Heart left ventricle (tissue), 16 donors: ENCODE results near the gene ABCA6. TPM values are rescaled to one million over a fixed set of nuclear protein-coding genes. Genes with fewer than 3 reads are reported as not detected.
A peak's percentile ranks its signal among the peaks of the same experiment; 100 is the strongest.

Experiments used
- ATAC-seq, 4 donors: fragments of 200-7000 bp; cut with Tn5 transposase; one replicate each; pipeline ENCODE4 v1.9.1; 2020 to 2022; ENCODE audit warnings: moderate library complexity in 4 of 4, mild to moderate bottlenecking in 3 of 4, moderate number of reproducible peaks in 1 of 4
- DNase-seq, 5 donors: peaks; one replicate each; pipeline ENCODE4 v3.0.0-alpha.2; 2020
- H3K27ac ChIP-seq, 12 donors: fragments of 200-600 bp; sonication (generic) in 4 of 12; one replicate each; pipeline versions ENCODE4 v1.5.0 to v1.8.0; 2016 to 2022; ENCODE audit warnings: mild to moderate bottlenecking in 2 of 12
- H3K27me3 ChIP-seq, 9 donors: fragments of 200-600 bp; sonication (generic) in 2 of 9; one replicate each; pipeline versions ENCODE4 v1.5.1 to v1.8.0; 2016 to 2022; ENCODE audit warnings: mild to moderate bottlenecking in 3 of 9
- H3K36me3 ChIP-seq, 9 donors: fragments of 200-600 bp; sonication (generic) in 2 of 9; one replicate each; pipeline versions ENCODE4 v1.5.0 to v1.8.0; 2018 to 2022; ENCODE audit warnings: mild to moderate bottlenecking in 2 of 9
- H3K4me1 ChIP-seq, 12 donors: fragments of 200-600 bp; sonication (generic) in 4 of 12; one replicate each; pipeline versions ENCODE4 v1.5.0 to v1.8.0; 2016 to 2022; ENCODE audit warnings: mild to moderate bottlenecking in 3 of 12
- H3K4me3 ChIP-seq, 12 donors: fragments of 200-600 bp; sonication (generic) in 4 of 12; one replicate each; pipeline versions ENCODE4 v1.5.0 to v1.8.0; 2017 to 2022; ENCODE audit warnings: mild to moderate bottlenecking in 9 of 12, moderate library complexity in 4 of 12
- H3K9me3 ChIP-seq, 12 donors: fragments of 200-600 bp; sonication (generic) in 4 of 12; one replicate each; pipeline versions ENCODE4 v1.5.0 to v1.8.0; 2016 to 2022; ENCODE audit warnings: mild to moderate bottlenecking in 1 of 12
- POLR2A ChIP-seq, 2 donors: fragments of 450-650 bp; IDR thresholded peaks; one replicate each; pipeline ENCODE4 v1.6.1; 2017; ENCODE audit warnings: antibody characterized with exemption in 2 of 2, mild to moderate bottlenecking in 2 of 2, moderate library complexity in 2 of 2
- WGBS, 4 donors: extraction: QIAGEN DNeasy Blood & Tissue Kit in 2 of 4; methylation state at CpG; one replicate each; pipeline versions ENCODE4 v1.1.5 to v1.1.7; 2013 to 2018; 5-methylcytosine and 5-hydroxymethylcytosine counted together
- intact Hi-C, 10 donors: fragments of 100-400 bp; cut with DNase I; formaldehyde crosslinking; loops; one replicate each; pipeline versions ENCODE4 v1.11.1 to v1.14.2; 2022
- polyA plus RNA-seq, 2 donors: library from polyadenylated mRNA; stranded (reverse); fragments of 200-250 nt; gene quantifications; one replicate each; pipeline ENCODE4 v1.2.3, GENCODE V29; 2013
- total RNA-seq, 9 donors: library from RNA; depleted of rRNA in 2 of 9; stranded (reverse); fragments of >200 nt in 2 of 9; fragmentation: NEBNext Ultra II Directional in 3 of 9; extraction: Animal tissue kit (Norgen Biotek cat#: 25700) in 3 of 9; gene quantifications; one replicate each; pipeline versions ENCODE4 v1.1.0 to v1.2.4, GENCODE V29; 2016 to 2023
- TF ChIP-seq, protein P1 (sequence below), 12 donors: fragments of 200-600 bp; sonication (generic) in 4 of 12; IDR thresholded peaks; one replicate each; pipeline versions ENCODE4 v1.5.0 to v1.8.0; 2018 to 2022; ENCODE audit warnings: antibody characterized with exemption in 12 of 12, mild to moderate bottlenecking in 5 of 12
- donor health status: ischemic (EF 13 %, LVEDD 7.1; RV severe dilation, severe dysfunction).
- donor health status: healthy with polysubstance abuse.
- donor health status: DM: no; HTN: yes; CAD: no.
- donor health status: DM: no; HTN: no; CAD: no.
- donor health status: ischemic (EF 25% LVEDD 6.9; RV normal size, moderate dysfunction).
- donor health status: ischemic (EF 25% LVEDD 5.7; RV mildly dilated, moderate dysfunction).
- donor health status: healthy.
- donor health status: DM: yes; HTN: yes; CAD: no.
- donor health status: ischemic (EF 35%, LVEDD 5.7; RV mildly dilated, moderate dysfunction).
- donor health status: nonischemic (EF 11% LVEDD 7.7; RV severe dilation, severe dysfunction).
- donor health status: DM: yes; HTN: yes; CAD: no.
- donor health status: PGD.
- donor health status: ischemic (EF 29% LVEDD 5.4; RV normal size, mild dysfunction).
- donor health status: nonischemic (EF 23%, LVEDD 6.1; RV moderate dilation, normal function).

ABCA6 gene
- total and polyA plus RNA-seq, 11 donors: 5.7 to 30.1 (median 18.0) TPM

DNA sequence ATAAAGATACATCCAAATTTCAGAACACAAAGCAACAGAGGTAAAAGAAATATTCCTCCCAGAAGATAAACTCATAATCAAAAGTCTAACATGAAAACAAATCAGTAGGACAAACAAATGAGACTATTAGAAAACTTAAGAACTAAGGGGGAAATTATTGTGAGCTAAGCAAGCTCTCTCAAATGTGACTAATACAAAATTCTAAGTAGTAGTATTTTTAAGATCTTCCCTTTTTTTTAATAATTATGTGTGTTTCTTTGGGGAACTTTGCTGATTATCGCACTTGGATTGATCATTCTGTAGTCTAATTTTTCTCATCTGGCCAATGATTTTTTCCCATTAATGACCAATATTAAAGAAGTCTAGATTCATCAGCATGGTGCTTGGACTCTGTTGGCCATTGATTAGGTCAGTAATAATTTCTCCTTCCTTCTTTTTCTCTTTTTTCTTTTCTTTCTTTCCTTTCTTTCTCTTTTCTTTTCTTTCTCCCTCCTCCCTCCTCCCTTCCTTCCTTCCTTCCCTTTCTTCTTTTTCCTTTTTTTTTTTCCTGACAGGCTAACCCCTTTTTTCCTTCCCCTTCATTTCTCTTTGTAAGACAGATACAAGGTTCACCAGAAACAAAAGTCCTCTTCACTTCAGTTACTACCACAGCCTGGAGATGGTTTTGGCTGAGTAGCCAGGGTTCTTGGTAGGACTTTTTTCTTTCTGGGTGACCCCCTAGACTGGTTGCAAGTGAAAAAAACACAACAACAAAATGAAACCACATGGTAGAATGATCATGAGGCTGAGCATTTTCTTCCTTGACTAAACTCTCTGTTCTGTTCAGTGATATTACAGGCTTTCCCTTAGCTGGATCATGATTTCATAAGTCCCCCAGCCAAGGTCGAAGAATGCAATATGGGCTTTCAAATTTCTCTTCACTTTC, 2.9 kb upstream of the ABCA6 start:
- no peaks in the 10 kb centered on the region for H3K9me3 ChIP-seq
- no peak for DNase-seq
- intact Hi-C loops: no loop called here
- WGBS, 4 donors: 92 to 96% (median 93%) methylated on average over 2 of the region's 2 CpGs
- peaks cover 0 to 20% (median 0%) of the 10 kb centered on the region in 12 donors for H3K4me1 ChIP-seq
- TF ChIP-seq POLR2A (IDR thresholded peaks at IDR 0.05): no peak
- TF ChIP-seq, protein P1, sequence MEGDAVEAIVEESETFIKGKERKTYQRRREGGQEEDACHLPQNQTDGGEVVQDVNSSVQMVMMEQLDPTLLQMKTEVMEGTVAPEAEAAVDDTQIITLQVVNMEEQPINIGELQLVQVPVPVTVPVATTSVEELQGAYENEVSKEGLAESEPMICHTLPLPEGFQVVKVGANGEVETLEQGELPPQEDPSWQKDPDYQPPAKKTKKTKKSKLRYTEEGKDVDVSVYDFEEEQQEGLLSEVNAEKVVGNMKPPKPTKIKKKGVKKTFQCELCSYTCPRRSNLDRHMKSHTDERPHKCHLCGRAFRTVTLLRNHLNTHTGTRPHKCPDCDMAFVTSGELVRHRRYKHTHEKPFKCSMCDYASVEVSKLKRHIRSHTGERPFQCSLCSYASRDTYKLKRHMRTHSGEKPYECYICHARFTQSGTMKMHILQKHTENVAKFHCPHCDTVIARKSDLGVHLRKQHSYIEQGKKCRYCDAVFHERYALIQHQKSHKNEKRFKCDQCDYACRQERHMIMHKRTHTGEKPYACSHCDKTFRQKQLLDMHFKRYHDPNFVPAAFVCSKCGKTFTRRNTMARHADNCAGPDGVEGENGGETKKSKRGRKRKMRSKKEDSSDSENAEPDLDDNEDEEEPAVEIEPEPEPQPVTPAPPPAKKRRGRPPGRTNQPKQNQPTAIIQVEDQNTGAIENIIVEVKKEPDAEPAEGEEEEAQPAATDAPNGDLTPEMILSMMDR (IDR thresholded peaks at IDR 0.05): no peak
- ATAC-seq: no peak
- peak overlapping the region in 3 of 12 donors; percentile 17 to 82 (median 56) for H3K27ac ChIP-seq
- no peak overlapping the region for H3K4me3 ChIP-seq
- peaks cover 0 to 28% (median 0%) of the 10 kb centered on the region in 9 donors for H3K36me3 ChIP-seq
- no peaks in the 10 kb centered on the region for H3K27me3 ChIP-seq

DNA sequence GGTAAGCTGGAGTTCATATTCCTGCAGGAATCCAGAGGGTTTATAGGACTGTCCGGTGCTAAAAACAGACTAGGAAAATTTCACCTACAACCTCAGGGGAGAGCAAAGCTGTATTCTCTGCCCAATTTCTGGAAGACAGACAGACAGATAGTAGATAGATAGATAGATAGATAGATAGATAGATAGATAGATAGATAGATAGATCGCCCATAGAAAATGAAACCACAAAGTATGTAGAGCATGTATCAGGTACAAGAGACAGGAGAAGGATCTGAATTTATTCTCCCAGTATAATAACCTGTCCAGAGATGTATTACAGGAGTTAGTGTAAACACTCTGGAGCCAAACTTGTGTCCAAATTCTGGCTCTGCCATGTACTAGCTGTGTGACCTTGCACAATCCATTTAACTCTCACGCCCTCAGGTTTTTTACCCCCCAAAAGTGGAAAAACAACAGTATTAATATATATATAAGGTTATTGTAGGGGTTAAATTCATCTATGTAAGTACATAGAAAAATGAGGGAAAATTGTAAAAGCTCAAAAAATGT, 2.1 kb upstream of the ABCA6 start:
- DNase-seq (no peak), ATAC-seq (no peak)
- 91 to 95% (median 94%) methylated on average over 3 of the region's 3 CpGs for WGBS, 4 donors
- Histone ChIP-seq H3K4me1 (peaks cover 0 to 20% (median 0%) of the 10 kb centered on the region in 12 donors), H3K9me3 (no peaks in the 10 kb centered on the region), H3K27ac (peak overlapping the region in 6 of 12 donors; percentile 30 to 84 (median 58)), H3K4me3 (no peak overlapping the region), H3K27me3 (no peaks in the 10 kb centered on the region), H3K36me3 (peaks cover 0 to 20% (median 0%) of the 10 kb centered on the region in 9 donors)
- no peak for TF ChIP-seq POLR2A (IDR thresholded peaks at IDR 0.05)
- TF ChIP-seq, protein P1 (IDR thresholded peaks at IDR 0.05): no peak
- intact Hi-C loops: no loop called here

DNA sequence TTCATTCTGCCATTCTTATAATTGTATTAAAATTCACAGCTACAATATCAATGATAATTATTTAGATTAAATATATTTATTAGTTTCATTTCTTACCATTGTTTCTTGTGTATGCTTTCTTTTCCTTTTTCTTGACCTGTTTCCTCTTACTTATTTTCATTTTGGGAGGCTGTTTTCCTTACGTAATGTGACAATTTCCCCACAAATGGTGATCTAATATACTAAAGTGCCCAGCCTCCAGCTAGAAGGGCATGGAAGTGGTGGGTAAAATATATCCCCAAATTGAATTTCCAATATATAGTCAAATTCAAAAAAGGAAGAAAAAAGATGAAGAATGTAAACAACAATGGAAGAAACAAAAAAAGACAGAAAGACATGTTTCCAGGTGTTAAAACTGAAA, 1.5 kb upstream of the ABCA6 start:
- Histone ChIP-seq H3K4me3 (no peak overlapping the region), H3K4me1 (peaks cover 0 to 20% (median 0%) of the 10 kb centered on the region in 12 donors), H3K36me3 (peaks cover 0 to 14% (median 0%) of the 10 kb centered on the region in 9 donors), H3K27ac (peak overlapping the region in 8 of 12 donors; percentile 19 to 84 (median 65)), H3K9me3 (peaks cover 0 to under 1% (median 0%) of the 10 kb centered on the region in 12 donors), H3K27me3 (no peaks in the 10 kb centered on the region)
- intact Hi-C loops: no loop called here
- DNase-seq (no peak), ATAC-seq (no peak)
- 59 to 85% (median 84%) methylated on average over 1 of the region's 1 CpG for WGBS, 4 donors
- TF ChIP-seq, protein P1 (IDR thresholded peaks at IDR 0.05): no peak
- TF ChIP-seq POLR2A (IDR thresholded peaks at IDR 0.05): no peak
